GM18502 (cell line): ENCODE measurements around the gene ZBTB49.

ENCODE experiments used
- ATAC-seq: cut with Tn5 transposase; IDR thresholded peaks from one replicate; pipeline ENCODE4 v1.9.1; 2021; ENCODE audit warnings: mild to moderate bottlenecking; ENCODE audit not compliant: unreplicated experiment, poor library complexity

Gene ZBTB49

GRCh38 chr4:4349867-4350266 is 59.8 kb downstream of the ZBTB49 start:
- ATAC-seq: no peak

GRCh38 chr4:4350909-4351308 is 60.9 kb downstream of the ZBTB49 start:
- ATAC-seq: no peak

DNA sequence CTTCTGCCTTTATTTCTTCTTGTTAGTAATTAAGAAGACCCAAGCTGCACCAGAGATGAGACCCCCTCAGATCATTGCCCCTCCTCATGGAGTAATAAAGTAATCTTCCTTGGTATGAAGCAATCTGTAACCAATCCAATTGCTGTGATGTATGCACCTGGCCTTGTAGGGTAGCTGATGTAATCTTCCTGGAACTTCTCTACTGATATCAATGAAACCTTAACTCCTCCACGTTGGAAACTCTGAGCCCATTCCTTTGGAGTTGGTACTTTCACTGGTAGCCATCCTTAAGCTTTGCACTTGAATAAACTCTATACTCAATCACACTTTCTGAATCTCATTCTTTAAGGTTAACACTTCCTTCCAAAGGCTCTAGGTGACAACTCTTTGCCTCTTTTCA is 65.3 kb downstream of the ZBTB49 start:
- ATAC-seq: no peak

- ATAC-seq: no peak
Measured at GRCh38 chr4:4356106-4357041, 66.3 kb downstream of the ZBTB49 start.

- ATAC-seq: no peak
Measured at GRCh38 chr4:4358093-4358854, 68.2 kb downstream of the ZBTB49 start.

GRCh38 chr4:4361883-4362282 is 71.8 kb downstream of the ZBTB49 start:
- no peak for ATAC-seq

- ATAC-seq: no peak
Measured at GRCh38 chr4:4362991-4363697, 73.1 kb downstream of the ZBTB49 start.

GRCh38 chr4:4364061-4364460 is 74.0 kb downstream of the ZBTB49 start:
- no peak for ATAC-seq

GRCh38 chr4:4364486-4365208 is 74.6 kb downstream of the ZBTB49 start:
- no peak for ATAC-seq

DNA sequence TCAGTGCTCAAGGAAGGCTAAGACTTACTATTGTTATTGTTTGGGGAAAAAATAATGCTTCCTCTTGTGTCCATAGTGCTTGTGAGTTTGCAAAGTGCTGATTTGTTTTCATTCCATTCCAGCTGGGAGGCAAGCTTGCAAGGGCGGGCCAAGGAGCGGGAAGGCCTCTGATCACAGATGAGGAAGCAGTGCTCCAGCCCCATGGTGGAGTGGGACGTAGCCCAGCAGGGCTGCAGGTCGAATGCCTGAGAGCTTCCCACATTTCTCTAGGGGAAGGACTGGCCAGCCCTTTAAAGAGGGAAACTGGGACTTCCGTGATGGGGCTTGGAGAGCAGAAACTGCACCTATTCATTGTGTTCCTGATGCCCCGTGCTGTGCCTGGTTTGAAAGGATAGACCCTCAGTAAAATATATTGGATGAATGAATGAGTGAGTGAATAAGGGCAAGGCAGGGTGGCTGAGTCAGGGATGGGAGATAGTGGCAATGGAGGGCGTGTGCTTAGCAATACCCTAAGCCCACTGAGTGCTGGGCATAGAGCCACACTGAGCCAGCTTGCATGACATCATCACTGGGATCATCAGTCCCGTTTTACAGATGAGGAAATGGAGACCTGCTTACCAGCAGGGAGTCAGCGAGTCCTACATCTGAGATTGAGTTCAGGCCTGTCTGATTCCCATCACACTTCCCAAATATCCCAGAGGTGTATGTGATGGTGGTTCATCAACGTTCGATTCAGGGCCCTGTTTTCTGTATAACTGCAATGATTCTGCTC is 78.9 kb downstream of the ZBTB49 start:
- ATAC-seq: no peak
